ENCODE measurements around the gene PKD1.
A peak's percentile ranks its signal among the peaks of the same experiment; 100 is the strongest.

Gene PKD1

GRCh38 chr16:2088759-2089358 is 46.8 kb downstream of the PKD1 start:
- no peak for DNase-seq (ENCODE audit: low spot score)

GRCh38 chr16:2087748-2088631 is 47.7 kb downstream of the PKD1 start:
- no peak for DNase-seq (ENCODE audit: low spot score)

GRCh38 chr16:2086812-2087747 is 48.6 kb downstream of the PKD1 start:
- DNase-seq (ENCODE audit: low spot score) = no peak

- no peak for DNase-seq (ENCODE audit: low spot score)
These were observed 49.5 kb downstream of the PKD1 start for GRCh38 chr16:2086106-2086742.

- no peak for DNase-seq (ENCODE audit: low spot score)
These were observed 50.0 kb downstream of the PKD1 start for GRCh38 chr16:2085669-2086068.

GRCh38 chr16:2084895-2085625 is 50.6 kb downstream of the PKD1 start:
- DNase-seq (ENCODE audit: low spot score) = no peak

DNA sequence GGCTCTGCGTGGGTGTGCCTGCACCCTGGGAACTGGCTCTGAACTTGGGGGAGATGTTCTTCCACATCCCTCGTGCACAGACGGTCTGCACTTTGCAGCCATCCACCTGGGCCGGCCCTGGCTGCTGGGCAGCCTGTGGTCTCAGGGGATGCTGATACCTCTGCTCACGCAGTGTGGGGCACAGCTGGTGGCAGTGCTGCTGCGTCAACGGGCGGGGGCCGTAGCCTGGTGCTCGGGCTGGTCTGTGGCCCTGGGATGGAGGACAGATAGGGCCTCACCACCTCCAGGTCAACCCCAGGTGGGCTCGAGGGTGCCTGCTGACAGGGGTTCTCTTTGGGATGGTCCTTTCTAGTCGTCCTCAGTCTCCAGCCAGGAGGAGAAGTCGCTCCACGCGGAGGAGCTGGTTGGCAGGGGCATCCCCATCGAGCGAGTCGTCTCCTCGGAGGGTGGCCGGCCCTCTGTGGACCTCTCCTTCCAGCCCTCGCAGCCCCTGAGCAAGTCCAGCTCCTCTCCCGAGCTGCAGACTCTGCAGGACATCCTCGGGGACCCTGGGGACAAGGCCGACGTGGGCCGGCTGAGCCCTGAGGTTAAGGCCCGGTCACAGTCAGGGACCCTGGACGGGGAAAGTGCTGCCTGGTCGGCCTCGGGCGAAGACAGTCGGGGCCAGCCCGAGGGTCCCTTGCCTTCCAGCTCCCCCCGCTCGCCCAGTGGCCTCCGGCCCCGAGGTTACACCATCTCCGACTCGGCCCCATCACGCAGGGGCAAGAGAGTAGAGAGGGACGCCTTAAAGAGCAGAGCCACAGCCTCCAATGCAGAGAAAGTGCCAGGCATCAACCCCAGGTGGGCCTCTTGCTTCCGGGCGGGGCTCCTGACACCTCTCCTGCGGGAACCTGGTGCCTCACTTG is 51.6 kb downstream of the PKD1 start:
- DNase-seq (ENCODE audit: low spot score) = no peak

DNA sequence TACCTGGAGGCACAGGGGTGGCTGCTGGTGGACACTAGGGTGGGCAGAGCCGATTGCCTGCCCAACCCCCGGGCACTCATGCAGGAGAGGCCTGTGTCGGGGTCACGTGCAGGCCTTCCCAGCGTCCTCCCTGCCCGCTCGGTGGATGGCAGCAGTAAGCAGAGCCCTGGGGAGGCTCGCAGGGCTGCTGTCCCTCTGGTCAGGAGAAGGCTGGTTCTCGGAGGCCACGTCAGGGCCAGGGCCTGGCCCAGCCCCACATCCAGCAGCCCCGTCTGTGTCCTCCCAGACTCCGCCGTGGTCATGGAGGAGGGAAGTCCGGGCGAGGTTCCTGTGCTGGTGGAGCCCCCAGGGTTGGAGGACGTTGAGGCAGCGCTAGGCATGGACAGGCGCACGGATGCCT is 52.3 kb downstream of the PKD1 start:
- no peak for DNase-seq (ENCODE audit: low spot score)

DNA sequence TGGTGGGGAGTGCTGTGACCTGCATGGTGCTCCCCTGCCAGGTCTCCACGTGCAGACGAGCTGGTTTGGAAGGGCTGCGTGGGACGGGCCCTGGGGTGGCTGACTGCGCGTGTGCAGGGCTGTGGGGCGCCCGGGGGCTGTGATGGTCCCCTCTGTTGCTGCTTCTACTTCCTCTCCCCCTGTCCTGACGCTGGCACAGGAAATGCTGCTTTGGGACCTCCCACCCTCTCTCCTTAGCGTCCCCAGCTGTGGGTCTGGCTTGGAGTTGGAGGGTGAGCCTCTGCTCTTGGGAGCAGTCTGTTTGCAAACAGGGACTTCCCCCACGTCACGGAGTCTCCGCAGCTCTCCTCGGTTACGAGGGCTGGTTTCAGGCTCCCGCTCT is 52.7 kb downstream of the PKD1 start:
- DNase-seq (ENCODE audit: low spot score) = no peak

GRCh38 chr16:2082171-2082982 is 53.3 kb downstream of the PKD1 start:
- DNase-seq (ENCODE audit: low spot score) = peak; percentile 47

- DNase-seq (ENCODE audit: low spot score) = no peak
These were observed 54.3 kb downstream of the PKD1 start for GRCh38 chr16:2081201-2082084.

DNA sequence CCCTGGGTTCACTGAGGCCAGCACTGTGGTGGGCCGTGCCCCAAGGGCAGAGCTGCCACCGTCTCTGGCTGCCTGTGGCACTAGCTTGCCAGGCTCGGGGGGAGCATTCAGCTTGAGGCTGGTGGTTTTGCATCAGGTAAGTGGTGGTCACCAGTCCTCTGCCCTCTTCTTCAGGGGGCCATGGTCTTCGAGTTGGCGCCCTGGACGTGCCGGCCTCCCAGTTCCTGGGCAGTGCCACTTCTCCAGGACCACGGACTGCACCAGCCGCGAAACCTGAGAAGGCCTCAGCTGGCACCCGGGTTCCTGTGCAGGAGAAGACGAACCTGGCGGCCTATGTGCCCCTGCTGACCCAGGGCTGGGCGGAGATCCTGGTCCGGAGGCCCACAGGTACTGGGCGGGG is 55.7 kb downstream of the PKD1 start:
- DNase-seq (ENCODE audit: low spot score) = no peak

- DNase-seq (ENCODE audit: low spot score) = no peak
These were observed 56.3 kb downstream of the PKD1 start for GRCh38 chr16:2079311-2079800.

- DNase-seq (ENCODE audit: low spot score) = no peak
These were observed 57.0 kb downstream of the PKD1 start for GRCh38 chr16:2078691-2079090.

DNA sequence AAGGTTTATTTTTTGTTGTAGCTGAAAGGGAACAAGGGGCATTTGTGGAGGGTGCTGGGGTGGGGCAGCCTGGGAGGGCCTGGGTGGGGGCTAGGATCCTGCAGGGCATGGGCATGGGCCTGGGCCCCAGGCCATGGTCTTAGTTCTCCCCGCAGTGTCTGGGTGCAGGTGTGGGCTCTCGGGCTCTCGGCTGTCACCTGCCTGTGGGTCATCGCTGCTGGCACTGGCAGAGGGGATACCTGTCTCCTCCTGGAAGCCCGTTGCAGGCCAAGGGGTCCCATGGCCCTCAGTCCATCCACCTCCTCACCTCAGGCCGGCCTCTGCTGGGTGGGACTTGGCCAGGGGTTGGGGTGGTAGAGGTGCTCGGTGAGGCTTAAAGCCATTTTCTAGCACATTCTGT is 57.6 kb downstream of the PKD1 start:
- DNase-seq (ENCODE audit: low spot score) = no peak

DNA sequence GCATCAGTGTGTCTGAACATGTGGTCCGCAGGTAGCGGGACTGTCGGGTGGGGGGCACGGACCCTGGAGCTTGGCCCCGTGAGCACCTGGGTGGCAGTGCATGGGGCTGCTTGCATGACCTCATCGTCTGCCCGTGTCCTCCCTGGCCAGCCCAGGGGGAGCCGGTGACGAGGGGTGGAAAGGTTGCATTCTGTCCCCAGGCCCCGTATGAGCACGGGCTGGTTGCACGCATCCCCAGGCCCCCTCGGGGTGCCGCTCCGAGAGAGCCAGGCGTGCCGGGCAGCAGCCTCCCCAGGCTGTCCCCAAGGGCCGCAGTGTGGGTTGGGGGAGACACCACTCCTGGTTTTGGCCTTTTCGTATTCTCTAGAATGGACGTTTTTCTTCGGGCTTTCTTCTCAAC is 58.0 kb downstream of the PKD1 start:
- DNase-seq (ENCODE audit: low spot score) = no peak

DNA sequence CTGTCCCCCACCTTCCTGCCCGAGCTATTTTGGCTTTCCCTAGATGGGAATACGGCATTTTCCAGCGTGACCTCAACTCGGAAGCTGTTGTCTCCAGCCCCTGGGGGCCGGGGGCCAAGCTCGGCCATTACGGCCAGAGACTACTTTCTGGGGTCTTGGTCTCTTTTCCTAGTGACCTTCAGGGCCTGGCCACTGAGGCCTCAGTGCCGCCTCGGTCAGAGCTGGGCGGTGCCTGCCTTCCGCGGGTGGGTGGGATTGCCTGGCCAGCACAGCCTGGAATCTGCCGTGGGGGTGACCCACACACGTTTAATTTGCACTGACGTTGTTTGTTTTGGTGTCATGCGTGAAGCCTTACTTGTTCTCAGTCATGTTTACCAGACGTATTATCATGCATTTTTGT is 58.7 kb downstream of the PKD1 start:
- no peak for DNase-seq (ENCODE audit: low spot score)

All from SK-N-DZ (cell line).